ENCODE data around the gene ANKRD42. TPM values are rescaled to one million over a fixed set of nuclear protein-coding genes. Genes with fewer than 3 reads are reported as not detected.
A peak's percentile ranks its signal among the peaks of the same experiment; 100 is the strongest.

The ANKRD42 gene
- 10 to 100 TPM in 1 of 2 experiments, 1 to 10 TPM in 1; 8.9 to 12.4 TPM for total RNA-seq
- 1 to 10 TPM; 3.9 to 4.4 TPM for polyA plus RNA-seq

- peaks cover 0 to 4% (median 0%) of the 10 kb centered on the region in 8 donors for H3K9me3 Mint-ChIP-seq
- H3K27me3 Mint-ChIP-seq = no peaks in the 10 kb centered on the region
- H3K27ac ChIP-seq (ENCODE audit: low read depth, low read length) = peak within 1 kb of the TSS; percentile 99
- peak within 1 kb of the TSS; percentile 90 to 99 for H3K4me3 ChIP-seq (ENCODE audit: low read length in 2 of 2)
- H3K27me3 ChIP-seq (ENCODE audit: insufficient read depth, low read length) = no peaks in the 10 kb centered on the region
- H3K9me3 ChIP-seq (ENCODE audit: control insufficient read depth in 1 of 2, low read length in 2 of 2) = no peaks in the 10 kb centered on the region
- peak within 1 kb of the TSS; percentile 98 to 100 (median 99) for H3K4me3 Mint-ChIP-seq
- peaks cover 15 to 55% of the 10 kb centered on the region in 2 donors for H3K36me3 Mint-ChIP-seq
- peaks cover 39% of the 10 kb centered on the region for H3K4me1 ChIP-seq (ENCODE audit: insufficient read depth, low read length)
- peaks cover 35 to 53% (median 41%) of the 10 kb centered on the region in 4 donors for H3K4me1 Mint-ChIP-seq
- POLR2A ChIA-PET (ENCODE audit: partially characterized antibody) = interaction anchor here (0.8 to 3.2 kb wide), 10 partner anchors 12 to 293 kb away, joined by 3 to 95 read pairs (median 6); partner anchors contain the start of genes CCDC90B, DDIAS, PCF11 and PRCP
- CTCF ChIA-PET (ENCODE audit: partially characterized antibody) = interaction anchor here (1.0 to 1.6 kb wide), 4 partner anchors 12 to 326 kb away, joined by 3 to 5 read pairs (median 4); no protein-coding TSS in a partner anchor
- peak within 1 kb of the TSS; percentile 99 to 100 (median 100) for H3K27ac Mint-ChIP-seq
- intact Hi-C loops (cut with micrococcal nuclease) = loop anchor here (1.0 to 5.0 kb wide), 7 partner anchors 36 to 292 kb away; partner anchors contain the start of genes CCDC90B, DDIAS, PCF11 and RAB30
- peak; percentile 88 to 92 (median 90) for DNase-seq
- peaks cover 4% of the 10 kb centered on the region for H3K36me3 ChIP-seq (ENCODE audit: insufficient read depth, low read length)
Observed at GRCh38 chr11:83193315-83194280, at the start of gene ANKRD42. ANKRD42 (plus strand) TSS chr11:83193712; CDS start chr11:83194671, 959 bp downstream.

GRCh38 chr11:83147895-83148294, 45.6 kb upstream of the ANKRD42 start:
- Histone ChIP-seq H3K27ac (ENCODE audit: low read depth, low read length) (no peak overlapping the region), H3K36me3 (ENCODE audit: insufficient read depth, low read length) (no peaks in the 10 kb centered on the region), H3K4me3 (ENCODE audit: low read length in 2 of 2) (no peak overlapping the region), H3K4me1 (ENCODE audit: insufficient read depth, low read length) (no peaks in the 10 kb centered on the region), H3K9me3 (ENCODE audit: control insufficient read depth in 1 of 2, low read length in 2 of 2) (no peaks in the 10 kb centered on the region), H3K27me3 (ENCODE audit: insufficient read depth, low read length) (no peaks in the 10 kb centered on the region)
- Mint-ChIP-seq H3K9me3 (no peaks in the 10 kb centered on the region), H3K4me3 (no peak overlapping the region), H3K36me3 (no peaks in the 10 kb centered on the region), H3K4me1 (no peaks in the 10 kb centered on the region), H3K27ac (no peak overlapping the region), H3K27me3 (peaks cover 0 to 1% of the 10 kb centered on the region in 2 donors)
- CTCF ChIA-PET (ENCODE audit: partially characterized antibody) = interaction anchor here (1.0 kb wide), 1 partner anchor 9 kb away, joined by 3 read pairs; the partner anchor contains the start of gene PCF11
- no peak for DNase-seq
- POLR2A ChIA-PET (ENCODE audit: partially characterized antibody) = interaction anchor here (0.8 to 2.3 kb wide), 2 partner anchors 9 to 22 kb away, joined by 3 to 13 read pairs; partner anchors contain the start of gene PCF11
- intact Hi-C loops (cut with micrococcal nuclease) = no loop called here

- POLR2A ChIA-PET (ENCODE audit: partially characterized antibody) = interaction anchor here (1.0 kb wide), 1 partner anchor 250 kb away, joined by 3 read pairs; the partner anchor contains the start of gene PRCP
- Histone ChIP-seq H3K9me3 (ENCODE audit: control insufficient read depth in 1 of 2, low read length in 2 of 2) (no peaks in the 10 kb centered on the region), H3K36me3 (ENCODE audit: insufficient read depth, low read length) (no peaks in the 10 kb centered on the region), H3K27ac (ENCODE audit: low read depth, low read length) (no peak overlapping the region), H3K27me3 (ENCODE audit: insufficient read depth, low read length) (no peaks in the 10 kb centered on the region), H3K4me1 (ENCODE audit: insufficient read depth, low read length) (peaks cover 4% of the 10 kb centered on the region), H3K4me3 (ENCODE audit: low read length in 2 of 2) (no peak overlapping the region)
- Mint-ChIP-seq H3K9me3 (no peaks in the 10 kb centered on the region), H3K36me3 (no peaks in the 10 kb centered on the region), H3K27ac (no peak overlapping the region), H3K27me3 (peaks cover 0 to 1% of the 10 kb centered on the region in 2 donors), H3K4me1 (peaks cover 0 to 5% (median 4%) of the 10 kb centered on the region in 4 donors), H3K4me3 (no peak overlapping the region)
- no peak for DNase-seq
- CTCF ChIA-PET (ENCODE audit: partially characterized antibody) = interaction anchor here (0.9 to 1.7 kb wide), 3 partner anchors 9 to 287 kb away, joined by 3 to 4 read pairs (median 4); no protein-coding TSS in a partner anchor
- intact Hi-C loops (cut with micrococcal nuclease) = no loop called here
Observed at GRCh38 chr11:83150450-83150849, 43.1 kb upstream of the ANKRD42 start.

- H3K4me3 Mint-ChIP-seq = no peak overlapping the region
- no peak overlapping the region for H3K4me3 ChIP-seq (ENCODE audit: low read length in 2 of 2)
- H3K9me3 Mint-ChIP-seq = no peaks in the 10 kb centered on the region
- intact Hi-C loops (cut with micrococcal nuclease) = no loop called here
- no peak overlapping the region for H3K27ac Mint-ChIP-seq
- CTCF ChIA-PET (ENCODE audit: partially characterized antibody) = interaction anchor here (0.9 kb wide), 1 partner anchor 227 kb away, joined by 3 read pairs; no protein-coding TSS in a partner anchor
- peaks cover 0 to 1% of the 10 kb centered on the region in 2 donors for H3K27me3 Mint-ChIP-seq
- peaks cover 0 to 11% (median 9%) of the 10 kb centered on the region in 4 donors for H3K4me1 Mint-ChIP-seq
- H3K27ac ChIP-seq (ENCODE audit: low read depth, low read length) = no peak overlapping the region
- no peaks in the 10 kb centered on the region for H3K27me3 ChIP-seq (ENCODE audit: insufficient read depth, low read length)
- no peaks in the 10 kb centered on the region for H3K9me3 ChIP-seq (ENCODE audit: control insufficient read depth in 1 of 2, low read length in 2 of 2)
- H3K36me3 ChIP-seq (ENCODE audit: insufficient read depth, low read length) = no peaks in the 10 kb centered on the region
- peaks cover 6% of the 10 kb centered on the region for H3K4me1 ChIP-seq (ENCODE audit: insufficient read depth, low read length)
- no peak for DNase-seq
- peaks cover 0 to 4% of the 10 kb centered on the region in 2 donors for H3K36me3 Mint-ChIP-seq
- POLR2A ChIA-PET (ENCODE audit: partially characterized antibody) = interaction anchor here (0.7 kb wide), 1 partner anchor 15 kb away, joined by 3 read pairs; no protein-coding TSS in a partner anchor
Observed at GRCh38 chr11:83151274-83151977, 42.1 kb upstream of the ANKRD42 start.

- peaks cover 0 to 12% of the 10 kb centered on the region in 2 donors for H3K36me3 Mint-ChIP-seq
- no peak for DNase-seq
- peaks cover 0 to 18% (median 9%) of the 10 kb centered on the region in 4 donors for H3K4me1 Mint-ChIP-seq
- intact Hi-C loops (cut with micrococcal nuclease) = no loop called here
- no peaks in the 10 kb centered on the region for H3K27me3 ChIP-seq (ENCODE audit: insufficient read depth, low read length)
- ChIA-PET POLR2A (ENCODE audit: partially characterized antibody) (no interaction called here), CTCF (ENCODE audit: partially characterized antibody) (interaction anchor here (0.9 to 1.1 kb wide), 2 partner anchors 12 to 227 kb away, joined by 3 read pairs; no protein-coding TSS in a partner anchor)
- no peak overlapping the region for H3K27ac Mint-ChIP-seq
- peaks cover 6% of the 10 kb centered on the region for H3K4me1 ChIP-seq (ENCODE audit: insufficient read depth, low read length)
- peaks cover 0 to 1% of the 10 kb centered on the region in 2 donors for H3K27me3 Mint-ChIP-seq
- H3K4me3 Mint-ChIP-seq = no peak overlapping the region
- H3K27ac ChIP-seq (ENCODE audit: low read depth, low read length) = no peak overlapping the region
- H3K36me3 ChIP-seq (ENCODE audit: insufficient read depth, low read length) = no peaks in the 10 kb centered on the region
- no peak overlapping the region for H3K4me3 ChIP-seq (ENCODE audit: low read length in 2 of 2)
- peaks cover 0 to 3% (median 0%) of the 10 kb centered on the region in 8 donors for H3K9me3 Mint-ChIP-seq
- no peaks in the 10 kb centered on the region for H3K9me3 ChIP-seq (ENCODE audit: control insufficient read depth in 1 of 2, low read length in 2 of 2)
Observed at GRCh38 chr11:83152264-83152663, 41.2 kb upstream of the ANKRD42 start.

GRCh38 chr11:83153764-83154163, 39.7 kb upstream of the ANKRD42 start:
- no peak for DNase-seq
- Mint-ChIP-seq H3K4me1 (peaks cover 0 to 19% (median 9%) of the 10 kb centered on the region in 4 donors), H3K27me3 (no peaks in the 10 kb centered on the region), H3K36me3 (peaks cover 0 to 23% of the 10 kb centered on the region in 2 donors), H3K27ac (no peak overlapping the region), H3K4me3 (no peak overlapping the region), H3K9me3 (peaks cover 0 to 3% (median 0%) of the 10 kb centered on the region in 8 donors)
- intact Hi-C loops (cut with micrococcal nuclease) = no loop called here
- POLR2A ChIA-PET (ENCODE audit: partially characterized antibody) = no interaction called here
- no peaks in the 10 kb centered on the region for H3K27me3 ChIP-seq (ENCODE audit: insufficient read depth, low read length)
- CTCF ChIA-PET (ENCODE audit: partially characterized antibody) = no interaction called here
- H3K4me3 ChIP-seq (ENCODE audit: low read length in 2 of 2) = no peak overlapping the region
- H3K36me3 ChIP-seq (ENCODE audit: insufficient read depth, low read length) = no peaks in the 10 kb centered on the region
- H3K9me3 ChIP-seq (ENCODE audit: control insufficient read depth in 1 of 2, low read length in 2 of 2) = no peaks in the 10 kb centered on the region
- peaks cover 6% of the 10 kb centered on the region for H3K4me1 ChIP-seq (ENCODE audit: insufficient read depth, low read length)
- H3K27ac ChIP-seq (ENCODE audit: low read depth, low read length) = no peak overlapping the region

All from CD4-positive, alpha-beta memory T cell (primary cell).